ENCODE results near the gene TMTC4.

GRCh38 chr13:100594731-100595130 is 79.9 kb downstream of the TMTC4 start:
- no peak for TF ChIP-seq POLR2AphosphoS5 (IDR thresholded peaks at IDR 0.05; ENCODE audit: low read depth, low read length)
- peak; percentile 45 for TF ChIP-seq CTCF (IDR thresholded peaks at IDR 0.05)
- no peak for TF ChIP-seq TCF7L2 (IDR thresholded peaks at IDR 0.05; ENCODE audit: low read depth, low read length)
- no peak for TF ChIP-seq SIN3A (IDR thresholded peaks at IDR 0.05; ENCODE audit: borderline replicate concordance, insufficient read depth, low read depth, low read length)
